GM19452 (cell line): Measurements from ENCODE around the gene BEGAIN.

Experiments used
- ATAC-seq: cut with Tn5 transposase; IDR thresholded peaks from one replicate; pipeline ENCODE4 v1.9.1; 2021; ENCODE audit not compliant: unreplicated experiment

Gene BEGAIN

GRCh38 chr14:100602621-100603230, 15.5 kb upstream of the BEGAIN start:
- ATAC-seq: no peak

DNA sequence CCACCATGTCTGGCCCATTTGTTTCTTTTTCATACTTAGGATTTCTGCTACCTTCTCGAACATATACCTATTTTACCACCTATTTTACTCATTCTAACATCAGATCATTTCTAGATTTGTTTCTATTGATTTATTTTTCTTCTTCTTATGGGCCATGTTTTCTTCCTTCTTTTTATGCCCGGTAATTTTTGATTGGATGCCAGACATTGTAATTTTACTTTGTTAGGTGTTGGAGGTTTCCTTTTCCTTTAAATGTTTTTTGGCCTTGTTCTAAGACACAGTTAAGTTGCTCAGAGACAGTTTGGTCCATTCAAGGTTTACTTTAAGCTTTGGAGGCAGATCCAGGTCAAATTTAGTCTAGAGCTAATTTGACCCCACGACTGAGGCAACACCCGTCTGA, 14.7 kb upstream of the BEGAIN start:
- ATAC-seq: no peak

GRCh38 chr14:100601064-100601463, 13.8 kb upstream of the BEGAIN start:
- no peak for ATAC-seq

DNA sequence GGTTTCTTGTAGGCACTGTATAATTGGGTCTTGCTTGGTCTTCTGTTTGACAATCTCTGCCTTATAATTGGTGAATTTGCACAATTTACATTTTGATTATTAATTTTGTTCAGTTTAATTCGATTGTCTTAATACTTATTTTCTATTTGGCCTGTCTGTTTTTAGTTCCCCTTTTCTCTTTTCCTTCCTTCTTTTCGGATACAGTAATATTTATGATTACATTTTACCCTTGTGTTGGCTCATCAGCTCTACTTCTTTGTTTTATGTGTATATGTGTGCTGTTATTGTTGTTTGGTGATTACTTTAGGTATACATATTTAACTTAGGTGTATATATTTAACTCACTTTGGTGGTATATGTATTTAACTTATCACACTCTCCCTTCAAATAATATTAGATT, 12.8 kb upstream of the BEGAIN start:
- no peak for ATAC-seq

- no peak for ATAC-seq
Measured at GRCh38 chr14:100594625-100594951, 7.4 kb upstream of the BEGAIN start.

GRCh38 chr14:100593751-100594624, 6.8 kb upstream of the BEGAIN start:
- no peak for ATAC-seq

DNA sequence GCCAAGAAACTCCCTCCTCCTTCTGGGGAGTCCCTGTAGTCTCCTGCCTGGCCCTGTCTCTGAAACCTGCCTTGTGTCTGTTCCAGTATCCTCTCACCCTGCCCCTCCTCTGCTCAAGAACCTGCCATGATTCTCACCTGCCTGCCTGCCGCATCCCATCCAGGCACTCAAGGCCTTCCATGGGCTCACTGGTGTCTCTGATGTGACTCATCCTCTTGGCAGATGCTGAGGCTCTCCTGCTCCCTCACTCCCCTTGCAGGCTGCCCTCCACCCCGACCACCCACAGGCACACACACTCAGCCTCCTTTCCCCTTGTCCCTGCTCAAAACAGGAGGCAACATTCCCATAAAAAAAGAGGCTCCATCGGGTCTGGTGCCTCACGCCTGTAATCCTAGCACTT, 5.8 kb upstream of the BEGAIN start:
- ATAC-seq: no peak

- ATAC-seq: no peak
Measured at GRCh38 chr14:100592461-100592891, 5.3 kb upstream of the BEGAIN start.

DNA sequence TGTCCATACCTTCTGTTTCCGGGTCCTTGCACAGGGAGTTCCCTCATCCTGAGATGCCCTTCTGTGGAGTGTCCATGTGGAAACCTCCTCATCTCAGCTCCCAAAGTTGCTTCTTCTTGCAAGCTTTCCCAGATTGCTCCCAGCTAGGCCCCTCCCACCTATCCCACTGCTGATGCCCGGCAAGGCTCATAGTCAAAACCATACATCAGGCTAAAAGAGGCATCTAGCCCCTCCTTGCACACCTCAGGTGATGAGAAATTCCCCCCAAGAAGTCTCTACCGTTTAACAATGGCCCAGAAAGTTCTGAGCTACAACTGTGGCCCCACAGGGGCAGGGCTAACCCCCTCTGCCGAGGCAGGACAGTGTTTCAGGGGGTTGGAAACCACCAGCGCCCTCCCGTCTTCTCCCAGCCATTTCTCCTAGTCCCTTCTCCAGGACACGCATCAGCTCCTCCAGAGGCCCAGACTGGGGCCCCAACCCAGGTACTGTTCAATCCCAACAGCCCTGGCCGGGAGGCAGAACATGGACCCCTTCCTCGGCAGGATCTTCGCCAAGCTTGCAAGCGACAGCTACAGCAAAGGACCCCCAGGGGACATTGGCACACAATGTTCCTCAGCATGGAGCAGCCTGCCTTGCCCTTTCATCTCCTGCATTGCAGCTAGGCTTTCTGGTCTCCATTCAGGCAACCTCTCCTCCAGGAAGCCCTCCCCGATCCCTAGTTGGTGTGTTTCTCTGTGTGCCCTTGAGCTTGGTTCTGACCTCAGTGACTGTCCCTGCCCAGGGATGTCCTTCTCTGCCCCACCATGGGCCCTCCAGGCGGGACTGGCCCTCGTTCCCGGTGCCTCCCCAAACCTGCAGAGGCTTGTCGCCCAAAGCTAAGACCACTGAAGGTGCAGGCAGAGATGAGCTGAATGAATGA, 4.5 kb upstream of the BEGAIN start:
- no peak for ATAC-seq

- ATAC-seq: no peak
Measured at GRCh38 chr14:100590726-100591452, 3.7 kb upstream of the BEGAIN start.

DNA sequence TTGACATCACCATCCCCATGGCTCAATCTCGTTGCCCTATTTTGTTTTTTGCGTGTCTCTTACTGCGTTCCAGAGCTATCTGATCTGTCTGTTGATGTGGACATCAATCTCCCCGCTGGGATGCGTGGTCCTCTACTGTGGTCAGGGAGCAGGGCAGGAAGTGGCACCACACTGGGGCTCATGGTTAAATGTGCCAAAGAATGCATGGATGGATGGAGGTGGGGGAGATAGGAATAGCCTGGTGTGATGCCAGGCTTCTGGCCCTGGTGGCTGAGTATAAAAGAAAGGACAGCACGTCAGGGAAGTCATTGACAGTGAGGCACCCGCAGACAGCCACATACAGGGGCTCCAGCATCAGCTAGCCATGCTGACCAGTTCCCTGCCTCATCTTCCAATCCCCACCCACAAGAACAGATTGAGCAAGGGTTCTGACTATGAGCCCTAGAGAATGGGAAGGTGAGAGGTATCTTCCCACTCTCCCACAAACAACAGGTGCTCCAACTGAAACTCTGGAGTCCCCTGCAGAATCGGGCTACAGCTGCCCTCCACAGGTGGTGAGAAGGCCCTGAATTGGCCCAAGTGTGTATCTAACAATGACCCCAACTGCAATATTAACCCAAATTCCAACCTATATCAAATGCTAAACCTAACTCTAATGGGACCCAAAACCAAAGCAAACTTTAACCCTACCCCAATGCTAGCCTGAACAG, 2.7 kb upstream of the BEGAIN start:
- ATAC-seq: no peak

- no peak for ATAC-seq
Measured at GRCh38 chr14:100589071-100589759, 2.0 kb upstream of the BEGAIN start.

DNA sequence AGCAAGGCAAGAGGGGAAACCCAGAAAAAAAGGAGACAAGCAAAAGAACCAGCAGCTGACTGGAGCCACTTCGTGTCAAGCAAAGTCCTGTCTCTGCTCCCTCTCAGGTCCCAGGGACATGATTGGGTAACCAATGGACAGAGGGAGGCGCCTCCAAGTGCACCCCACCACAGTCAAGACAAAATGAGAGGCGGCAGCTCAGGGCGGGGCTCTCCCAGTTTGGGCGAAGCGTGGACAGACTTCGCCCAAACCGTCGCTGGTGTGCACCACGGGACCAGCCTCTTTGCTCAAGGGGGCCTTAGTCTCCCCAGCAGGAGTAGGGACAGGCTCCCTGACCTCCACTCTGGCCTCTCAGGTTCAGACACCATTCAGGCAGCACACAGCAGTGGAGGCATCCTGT, 1.5 kb upstream of the BEGAIN start:
- ATAC-seq: no peak

- ATAC-seq: no peak
Measured at GRCh38 chr14:100587763-100588411, 670 bp upstream of the BEGAIN start.

- ATAC-seq: no peak
Measured at GRCh38 chr14:100586403-100587085, 673 bp downstream of the BEGAIN start.

GRCh38 chr14:100586153-100586402, 1.1 kb downstream of the BEGAIN start:
- ATAC-seq: no peak

DNA sequence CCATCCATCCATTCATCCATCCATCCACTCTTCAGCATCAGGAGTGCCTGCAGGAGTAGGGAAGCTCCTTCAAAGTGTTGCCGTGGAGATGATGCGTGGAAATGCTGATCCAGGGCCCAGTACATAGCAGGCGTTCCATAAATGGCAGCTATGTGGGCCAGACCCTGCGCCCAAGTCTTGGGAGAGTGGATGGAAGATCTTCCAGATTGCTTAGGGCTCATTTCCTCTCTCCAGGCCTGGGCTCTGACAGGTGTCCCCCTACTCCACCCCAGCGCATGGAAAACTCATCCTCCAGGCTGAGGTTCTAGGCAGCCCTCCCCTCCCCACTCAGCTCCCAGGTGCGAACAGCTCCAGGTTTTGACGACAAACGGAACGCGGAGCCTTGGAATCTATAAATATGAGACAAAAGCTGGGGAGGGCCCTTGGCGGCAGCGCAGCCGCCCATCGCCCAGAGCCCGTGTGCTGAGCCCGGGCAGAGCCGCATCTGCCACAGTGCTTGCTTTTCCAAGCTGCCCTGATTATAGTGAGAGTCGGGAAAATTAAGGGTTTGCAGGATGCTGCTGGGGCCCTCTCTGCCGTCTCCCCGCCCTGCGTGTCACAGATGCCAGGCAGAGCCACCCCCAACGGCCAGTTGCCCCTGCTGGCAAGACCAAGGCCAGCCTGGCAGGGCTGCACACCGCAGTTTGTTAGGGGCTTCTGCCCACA, 1.6 kb downstream of the BEGAIN start:
- ATAC-seq: no peak
